Measurements from ENCODE around the gene WDR18.

DNA sequence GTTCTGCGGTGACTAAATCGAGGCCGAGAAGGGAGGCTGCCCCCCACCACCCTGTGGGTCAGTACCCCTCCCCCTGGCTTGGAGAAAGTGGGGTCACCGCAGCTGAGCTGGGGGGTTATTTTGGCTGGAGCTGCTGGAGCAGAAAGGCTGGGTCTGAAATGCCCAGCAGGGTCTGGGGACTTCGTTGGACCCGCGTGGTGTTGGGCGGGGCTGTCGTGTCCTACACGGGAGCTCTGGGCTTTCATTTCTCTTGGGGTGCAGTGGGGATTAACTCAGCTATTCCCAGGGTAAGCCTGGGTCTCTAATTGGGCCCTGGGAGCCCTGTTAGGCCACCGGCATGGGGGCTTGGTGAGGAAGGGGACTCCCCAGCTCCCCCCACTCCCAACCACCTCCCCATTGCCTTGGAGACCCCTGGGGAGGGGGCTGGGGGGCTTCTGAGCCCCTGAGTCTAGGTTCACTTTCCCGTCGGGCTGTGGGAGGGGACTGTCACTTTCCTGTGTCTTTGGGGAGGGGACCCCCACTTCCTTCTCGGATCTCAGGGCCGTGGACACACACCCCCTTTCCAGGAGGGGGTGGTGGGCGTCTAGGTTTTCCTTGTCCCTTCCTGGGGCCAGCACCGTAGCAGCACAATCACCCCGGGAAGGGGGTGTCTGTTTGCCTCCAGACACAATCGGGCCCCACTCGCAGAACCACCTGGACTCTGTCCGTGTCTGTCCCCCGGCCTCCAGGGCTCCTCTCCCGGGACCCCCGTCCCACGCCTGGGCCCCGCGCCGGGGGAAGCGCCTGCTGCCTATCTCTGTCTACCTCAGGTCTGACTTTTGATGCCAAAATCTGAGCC lies 10.2 kb upstream of the WDR18 start:
- TF ChIP-seq CTCF (IDR thresholded peaks at IDR 0.05) = no peak
- no peak for TF ChIP-seq SIN3A (IDR thresholded peaks at IDR 0.05; ENCODE audit: borderline replicate concordance, insufficient read depth, low read depth, low read length)
- no peak for TF ChIP-seq POLR2AphosphoS5 (IDR thresholded peaks at IDR 0.05; ENCODE audit: low read depth, low read length)
- no peak for TF ChIP-seq TCF7L2 (IDR thresholded peaks at IDR 0.05; ENCODE audit: low read depth, low read length)
